Loucy (cell line): Measurements from ENCODE around the gene TBPL2.

Experiments used
- EZH2phosphoT487 ChIP-seq: fragments of 200-600 bp; IDR thresholded peaks from 2 replicates; pipeline ENCODE4 v1.6.1; 2018; ENCODE audit warnings: antibody characterized with exemption, mild to moderate bottlenecking, moderate library complexity, borderline replicate concordance
- TF ChIP-seq, protein P1 (sequence below): fragments of 200-600 bp; sonication (generic); conservative IDR thresholded peaks from 2 replicates; pipeline ENCODE4 v1.5.1; 2014; ENCODE audit warnings: mild to moderate bottlenecking, antibody characterized with exemption, low read length

DNA sequence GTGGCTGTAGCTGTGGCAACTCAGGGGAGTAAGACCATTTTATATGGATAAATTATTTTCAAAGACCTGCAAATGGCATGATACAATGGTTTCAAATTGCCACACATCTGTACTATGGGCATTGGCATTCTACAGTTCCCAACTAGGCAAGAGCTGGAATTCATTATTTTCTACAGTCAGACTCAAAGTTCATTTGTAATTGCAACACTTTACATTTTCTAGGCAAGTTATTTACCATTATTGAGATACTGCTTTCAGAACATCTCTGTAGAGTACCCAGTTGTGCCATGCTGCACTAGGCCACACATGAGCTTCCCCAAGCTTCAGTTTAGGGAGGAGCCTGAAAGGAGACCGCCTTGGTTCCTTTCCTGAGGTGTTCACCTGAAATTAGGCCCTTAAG is 20.8 kb downstream of the TBPL2 start:
- TF ChIP-seq, protein P1, sequence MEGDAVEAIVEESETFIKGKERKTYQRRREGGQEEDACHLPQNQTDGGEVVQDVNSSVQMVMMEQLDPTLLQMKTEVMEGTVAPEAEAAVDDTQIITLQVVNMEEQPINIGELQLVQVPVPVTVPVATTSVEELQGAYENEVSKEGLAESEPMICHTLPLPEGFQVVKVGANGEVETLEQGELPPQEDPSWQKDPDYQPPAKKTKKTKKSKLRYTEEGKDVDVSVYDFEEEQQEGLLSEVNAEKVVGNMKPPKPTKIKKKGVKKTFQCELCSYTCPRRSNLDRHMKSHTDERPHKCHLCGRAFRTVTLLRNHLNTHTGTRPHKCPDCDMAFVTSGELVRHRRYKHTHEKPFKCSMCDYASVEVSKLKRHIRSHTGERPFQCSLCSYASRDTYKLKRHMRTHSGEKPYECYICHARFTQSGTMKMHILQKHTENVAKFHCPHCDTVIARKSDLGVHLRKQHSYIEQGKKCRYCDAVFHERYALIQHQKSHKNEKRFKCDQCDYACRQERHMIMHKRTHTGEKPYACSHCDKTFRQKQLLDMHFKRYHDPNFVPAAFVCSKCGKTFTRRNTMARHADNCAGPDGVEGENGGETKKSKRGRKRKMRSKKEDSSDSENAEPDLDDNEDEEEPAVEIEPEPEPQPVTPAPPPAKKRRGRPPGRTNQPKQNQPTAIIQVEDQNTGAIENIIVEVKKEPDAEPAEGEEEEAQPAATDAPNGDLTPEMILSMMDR, result no peak
- no peak for TF ChIP-seq EZH2phosphoT487
